Measurements from ENCODE around the gene SNRNP25.
A peak's percentile ranks its signal among the peaks of the same experiment; 100 is the strongest.

SNRNP25 gene

DNA sequence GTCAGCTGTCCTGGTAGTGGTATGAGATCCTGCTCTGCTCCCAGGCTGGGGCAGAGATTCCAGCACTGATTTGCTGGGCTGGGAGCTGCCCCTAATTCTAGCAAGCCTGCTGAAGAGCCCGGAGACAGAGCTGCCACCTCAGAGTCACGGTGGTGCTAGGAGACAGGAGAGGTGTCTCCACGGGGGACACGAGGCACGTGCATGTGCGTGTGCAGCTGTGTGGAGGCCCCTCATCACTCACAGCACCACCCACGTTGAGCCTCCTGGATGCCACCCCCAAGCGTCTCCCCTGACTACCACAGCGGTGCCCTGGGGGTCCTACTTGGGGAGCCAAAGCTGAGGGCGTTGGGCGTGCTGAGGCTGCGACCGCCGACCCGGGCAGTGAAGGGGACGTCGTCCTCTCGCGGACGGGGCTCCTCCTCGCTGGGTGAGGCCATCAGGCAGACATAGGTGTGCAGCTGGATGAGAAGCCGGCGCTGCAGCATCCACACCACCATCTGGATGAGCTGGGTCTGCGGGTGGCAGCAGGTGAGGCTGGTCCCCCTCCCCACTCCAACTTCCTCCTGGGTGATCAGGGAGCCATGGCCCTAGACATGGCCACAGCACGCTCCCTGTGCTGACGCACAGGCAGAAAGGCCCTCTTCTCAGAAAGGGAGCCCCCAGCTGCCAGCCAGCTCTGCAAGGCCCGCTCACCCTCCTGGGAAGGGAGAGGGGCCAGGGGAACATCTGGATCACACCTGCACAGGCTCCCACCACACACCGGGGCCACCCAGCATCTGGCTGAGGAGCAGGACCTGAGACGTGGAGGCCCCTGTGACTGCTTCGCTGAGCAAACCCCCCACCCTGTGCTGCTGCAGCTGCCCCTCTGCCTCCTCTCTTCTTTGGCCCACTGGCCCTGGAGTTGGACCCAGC is 36.0 kb downstream of the SNRNP25 start:
- H3K4me3 Mint-ChIP-seq: no peak overlapping the region
- H3K4me1 Mint-ChIP-seq: peaks cover 16% of the 10 kb centered on the region
- H3K27ac Mint-ChIP-seq: no peak overlapping the region
- no peaks in the 10 kb centered on the region for H3K27me3 Mint-ChIP-seq
- no peak for ATAC-seq
- H3K36me3 Mint-ChIP-seq: peaks cover 53% of the 10 kb centered on the region
- no peaks in the 10 kb centered on the region for H3K9me3 Mint-ChIP-seq

DNA sequence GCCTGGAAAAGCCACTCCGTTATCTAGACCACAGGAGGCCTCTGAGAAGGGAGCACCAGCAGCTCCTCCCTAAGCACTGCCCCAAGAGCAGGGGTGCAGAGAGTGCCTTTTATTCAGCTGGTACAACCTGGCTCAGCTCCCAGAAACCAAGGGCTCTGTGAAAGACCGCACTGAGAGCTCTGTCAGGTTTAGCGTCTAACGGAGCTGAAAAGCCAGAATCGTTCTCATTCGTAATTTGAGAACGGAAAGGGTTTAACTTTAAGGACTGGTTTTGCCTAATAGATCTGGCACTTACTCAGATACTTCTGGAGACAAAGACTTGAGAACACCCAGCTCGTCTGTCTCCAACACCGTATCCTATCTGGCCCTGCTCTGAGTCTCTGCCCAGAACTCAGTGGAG is 37.9 kb downstream of the SNRNP25 start:
- ATAC-seq: no peak
- Mint-ChIP-seq H3K27ac (peak overlapping the region; percentile 35), H3K4me1 (no peaks in the 10 kb centered on the region)

DNA sequence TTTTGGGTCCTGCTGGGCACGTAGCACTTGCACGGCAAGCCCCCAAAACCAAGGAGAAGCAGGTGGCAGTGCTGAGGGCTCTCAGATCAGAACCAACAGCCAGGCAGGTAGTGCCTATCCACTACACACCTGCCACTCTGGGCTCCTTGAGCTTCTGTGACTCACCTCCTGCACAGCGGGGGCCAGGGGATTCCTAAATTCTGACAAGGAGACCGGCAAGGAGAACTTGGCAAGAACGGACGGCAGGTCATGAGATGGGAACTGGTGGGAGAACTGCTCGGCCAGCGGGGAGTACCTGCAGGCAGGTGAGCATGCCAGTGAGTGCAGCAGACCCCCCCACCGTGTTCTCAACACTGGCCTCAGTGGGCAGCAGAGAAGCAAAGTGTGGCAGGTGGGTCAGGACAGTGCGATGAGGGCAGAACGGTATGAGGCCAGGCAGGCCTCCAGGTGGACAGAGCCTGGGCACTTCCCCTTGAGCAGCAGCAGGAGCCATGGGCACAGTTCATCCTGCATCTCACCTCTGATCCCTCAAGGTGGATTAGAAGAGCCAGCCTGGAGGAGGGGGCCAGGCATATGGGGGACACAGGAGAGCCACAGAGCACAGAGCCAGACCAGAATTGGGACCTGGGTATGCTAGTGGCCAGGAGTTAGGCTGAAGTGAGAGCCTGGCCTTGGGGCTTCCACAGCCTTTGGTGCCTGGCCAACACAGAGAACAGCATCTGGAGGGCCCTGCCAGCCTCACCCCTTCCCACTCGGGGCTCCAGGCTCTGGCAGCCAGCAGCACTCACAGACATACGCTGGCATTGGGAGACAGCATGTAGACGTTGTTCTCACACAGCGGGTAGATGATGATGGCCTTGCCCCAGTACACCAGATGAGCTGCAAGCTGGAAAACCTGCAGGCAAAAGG is 39.1 kb downstream of the SNRNP25 start:
- Mint-ChIP-seq H3K9me3 (no peaks in the 10 kb centered on the region), H3K27ac (no peak overlapping the region), H3K27me3 (no peaks in the 10 kb centered on the region), H3K4me3 (no peak overlapping the region), H3K4me1 (peaks cover 11% of the 10 kb centered on the region), H3K36me3 (peaks cover 39% of the 10 kb centered on the region)
- no peak for ATAC-seq

More for the DNA sequence above, 37.9 kb downstream of the SNRNP25 start:
- peaks cover 44% of the 10 kb centered on the region for H3K36me3 Mint-ChIP-seq
- no peak overlapping the region for H3K4me3 Mint-ChIP-seq
- no peaks in the 10 kb centered on the region for H3K9me3 Mint-ChIP-seq
- H3K27me3 Mint-ChIP-seq: no peaks in the 10 kb centered on the region

DNA sequence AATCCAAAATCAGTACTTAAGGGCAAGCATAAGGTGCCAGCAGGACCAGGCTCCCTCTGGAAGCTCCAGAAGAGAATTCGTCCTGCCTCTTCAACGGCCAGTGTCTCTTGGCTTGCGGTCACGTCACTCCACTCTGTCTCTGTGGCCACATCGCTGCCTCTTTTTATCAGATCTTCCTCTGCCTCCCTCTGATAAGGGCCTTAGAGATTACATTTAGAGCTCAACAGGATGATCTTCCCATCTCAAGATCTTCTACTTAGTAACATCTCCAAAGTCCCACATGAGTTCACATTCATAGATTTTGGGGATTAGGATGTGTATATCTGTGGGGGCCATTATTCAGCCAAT is 41.3 kb downstream of the SNRNP25 start:
- Mint-ChIP-seq H3K27ac (peak overlapping the region; percentile 35), H3K36me3 (peaks cover 39% of the 10 kb centered on the region), H3K27me3 (no peaks in the 10 kb centered on the region), H3K4me3 (no peak overlapping the region), H3K9me3 (no peaks in the 10 kb centered on the region), H3K4me1 (peaks cover 14% of the 10 kb centered on the region)
- no peak for ATAC-seq

DNA sequence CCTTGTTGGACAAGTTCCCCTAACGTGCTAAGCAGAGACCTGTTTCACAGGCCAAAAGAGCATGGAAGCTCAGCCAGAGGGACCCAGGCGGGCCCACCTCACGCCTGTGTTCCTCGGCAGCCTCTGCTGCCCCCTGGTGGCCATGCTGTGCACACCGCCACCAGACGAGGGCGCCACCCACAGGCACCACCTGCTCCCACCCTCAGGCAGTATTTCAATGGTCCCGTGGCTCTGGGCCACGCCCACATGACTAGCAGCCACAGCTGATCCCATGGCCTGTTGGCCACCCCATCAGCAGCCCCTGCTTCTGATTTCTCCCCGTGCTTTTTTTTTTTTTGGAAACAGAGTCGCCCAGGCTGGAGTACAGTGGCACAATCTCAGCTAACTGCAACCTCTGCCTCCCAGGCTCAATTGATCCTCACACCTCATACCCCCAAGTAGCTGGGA is 43.3 kb downstream of the SNRNP25 start:
- H3K27ac Mint-ChIP-seq: no peak overlapping the region
- H3K4me3 Mint-ChIP-seq: no peak overlapping the region
- H3K4me1 Mint-ChIP-seq: peaks cover 14% of the 10 kb centered on the region
- no peaks in the 10 kb centered on the region for H3K27me3 Mint-ChIP-seq
- peaks cover 48% of the 10 kb centered on the region for H3K36me3 Mint-ChIP-seq
- peak; percentile 92 for ATAC-seq
- no peaks in the 10 kb centered on the region for H3K9me3 Mint-ChIP-seq

DNA sequence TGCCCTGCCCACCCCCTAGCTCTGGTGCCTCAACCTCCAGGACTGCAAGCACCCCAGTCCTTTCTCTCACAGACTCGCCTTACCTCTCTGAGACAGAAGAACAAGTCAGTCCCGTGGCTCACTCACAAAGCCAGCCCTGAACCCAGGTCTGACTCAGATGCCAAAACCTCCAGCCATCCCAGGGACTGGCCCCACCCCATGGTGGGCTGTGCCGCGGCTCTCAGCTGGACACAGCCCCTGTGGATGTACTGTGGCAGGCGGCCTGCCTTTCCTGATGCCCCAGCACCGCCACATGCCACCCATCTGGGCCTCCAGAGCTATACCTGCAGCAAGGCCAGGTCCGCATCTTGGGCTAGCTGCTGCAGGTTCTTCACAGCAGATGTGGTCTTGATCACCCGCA is 44.2 kb downstream of the SNRNP25 start:
- no peak overlapping the region for H3K4me3 Mint-ChIP-seq
- H3K36me3 Mint-ChIP-seq: peaks cover 51% of the 10 kb centered on the region
- no peak overlapping the region for H3K27ac Mint-ChIP-seq
- H3K9me3 Mint-ChIP-seq: no peaks in the 10 kb centered on the region
- peaks cover 14% of the 10 kb centered on the region for H3K4me1 Mint-ChIP-seq
- H3K27me3 Mint-ChIP-seq: no peaks in the 10 kb centered on the region
- no peak for ATAC-seq

DNA sequence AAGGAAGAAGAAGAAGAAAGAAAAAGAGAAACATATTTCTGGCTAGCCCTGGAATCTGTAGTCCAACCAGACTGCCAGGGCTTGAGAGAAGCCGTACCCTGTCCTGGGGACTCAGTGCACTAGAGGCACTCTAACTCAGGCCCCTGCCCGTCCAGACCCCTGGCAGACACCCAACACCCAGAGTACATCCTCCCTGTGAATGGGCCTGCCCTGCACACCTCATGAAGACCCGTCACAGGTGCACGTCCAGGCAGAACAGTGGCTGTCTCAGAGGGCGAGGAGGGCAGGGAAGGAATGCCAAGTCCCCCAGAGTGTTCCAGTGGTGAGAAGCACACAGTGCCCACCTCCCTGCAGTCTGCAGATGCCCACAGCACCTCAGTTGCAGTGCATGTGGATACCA is 47.4 kb downstream of the SNRNP25 start:
- Mint-ChIP-seq H3K27ac (no peak overlapping the region), H3K27me3 (no peaks in the 10 kb centered on the region), H3K4me1 (peaks cover 14% of the 10 kb centered on the region), H3K36me3 (peaks cover 55% of the 10 kb centered on the region), H3K4me3 (no peak overlapping the region), H3K9me3 (no peaks in the 10 kb centered on the region)
- ATAC-seq: no peak

DNA sequence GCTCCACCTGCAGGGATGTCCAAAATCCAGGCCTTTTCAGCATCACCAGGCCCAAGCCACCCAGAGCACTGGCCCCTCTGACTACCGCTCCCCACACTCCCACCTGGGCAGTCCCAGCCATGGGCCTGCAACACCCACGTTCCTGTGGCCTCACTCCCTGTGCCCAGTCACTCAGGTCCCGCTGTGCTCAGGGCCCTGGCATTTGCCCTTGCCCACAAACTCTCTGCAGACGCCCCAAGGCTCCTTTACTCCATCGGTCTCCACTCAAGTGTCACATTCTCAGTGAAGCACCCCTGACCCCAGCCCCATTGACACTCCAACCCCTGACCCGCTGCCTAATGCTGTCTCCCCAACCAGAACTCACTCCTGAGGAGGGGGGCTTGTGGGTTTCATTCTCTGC is 48.0 kb downstream of the SNRNP25 start:
- Mint-ChIP-seq H3K27me3 (no peaks in the 10 kb centered on the region), H3K9me3 (no peaks in the 10 kb centered on the region), H3K36me3 (peaks cover 55% of the 10 kb centered on the region), H3K27ac (no peak overlapping the region), H3K4me1 (peaks cover 14% of the 10 kb centered on the region), H3K4me3 (no peak overlapping the region)
- ATAC-seq: no peak

DNA sequence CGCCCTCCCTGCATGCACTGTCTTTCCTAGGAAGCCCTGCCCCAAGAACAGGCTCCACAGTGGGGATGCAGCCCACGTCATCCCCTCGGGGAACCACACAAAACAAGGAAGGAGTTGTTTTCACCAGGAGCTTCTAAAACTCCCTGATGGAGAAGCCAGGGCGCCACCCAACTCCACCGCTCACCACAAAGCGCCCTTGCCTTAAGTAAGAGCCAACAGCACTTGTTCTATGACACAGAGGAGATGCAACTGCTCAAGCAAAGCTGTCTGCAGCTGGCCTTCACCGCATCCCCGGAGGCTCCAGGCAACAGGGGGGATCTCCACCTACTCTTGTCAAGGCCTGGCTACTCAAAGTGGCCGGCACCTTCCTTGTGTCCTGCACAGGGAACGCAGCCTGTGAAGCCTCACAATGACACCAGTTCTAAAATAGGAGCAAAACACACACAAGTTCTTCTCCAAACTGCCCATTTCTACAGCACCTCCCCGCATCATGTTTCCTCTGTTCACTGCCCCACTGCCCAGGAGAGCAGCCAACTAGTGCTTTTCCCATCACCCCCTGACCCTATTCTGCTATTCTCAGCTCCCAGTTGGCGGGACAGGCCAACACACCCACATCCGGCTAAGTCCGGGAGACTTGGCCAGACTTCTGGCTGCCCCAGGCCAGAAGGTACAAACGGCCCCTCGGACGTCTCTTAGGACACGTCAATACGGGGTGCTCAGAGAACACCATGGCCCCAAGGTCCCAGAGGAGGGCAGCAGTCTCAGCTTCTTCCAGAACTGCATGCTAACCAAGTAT is 48.6 kb downstream of the SNRNP25 start:
- peaks cover 55% of the 10 kb centered on the region for H3K36me3 Mint-ChIP-seq
- H3K27ac Mint-ChIP-seq: no peak overlapping the region

DNA sequence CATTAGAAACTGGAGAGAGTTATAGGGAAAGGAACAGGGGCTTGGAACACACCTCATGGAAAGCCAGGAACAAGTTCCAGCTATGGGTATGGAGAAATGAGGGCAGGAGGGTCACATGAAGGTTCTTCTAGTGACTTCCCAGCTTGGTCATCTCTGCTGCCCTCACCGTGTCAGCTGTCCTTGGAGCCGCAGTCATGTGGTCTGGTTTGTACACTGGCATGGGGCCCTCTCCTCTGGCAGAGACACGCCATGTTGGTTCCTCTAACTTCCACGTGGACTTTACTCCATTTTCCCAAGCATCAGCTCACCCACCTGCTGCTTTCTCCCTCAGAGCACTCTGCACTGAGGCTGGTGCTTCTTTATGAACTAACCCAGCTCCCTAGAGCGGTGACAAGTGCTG is 50.7 kb downstream of the SNRNP25 start:
- Mint-ChIP-seq H3K27me3 (no peaks in the 10 kb centered on the region), H3K27ac (no peak overlapping the region), H3K4me3 (no peak overlapping the region), H3K9me3 (no peaks in the 10 kb centered on the region), H3K36me3 (peaks cover 40% of the 10 kb centered on the region), H3K4me1 (peaks cover 5% of the 10 kb centered on the region)
- no peak for ATAC-seq

More for the DNA sequence above, 48.6 kb downstream of the SNRNP25 start:
- peaks cover 12% of the 10 kb centered on the region for H3K4me1 Mint-ChIP-seq
- no peaks in the 10 kb centered on the region for H3K9me3 Mint-ChIP-seq
- no peaks in the 10 kb centered on the region for H3K27me3 Mint-ChIP-seq
- no peak for ATAC-seq
- no peak overlapping the region for H3K4me3 Mint-ChIP-seq

DNA sequence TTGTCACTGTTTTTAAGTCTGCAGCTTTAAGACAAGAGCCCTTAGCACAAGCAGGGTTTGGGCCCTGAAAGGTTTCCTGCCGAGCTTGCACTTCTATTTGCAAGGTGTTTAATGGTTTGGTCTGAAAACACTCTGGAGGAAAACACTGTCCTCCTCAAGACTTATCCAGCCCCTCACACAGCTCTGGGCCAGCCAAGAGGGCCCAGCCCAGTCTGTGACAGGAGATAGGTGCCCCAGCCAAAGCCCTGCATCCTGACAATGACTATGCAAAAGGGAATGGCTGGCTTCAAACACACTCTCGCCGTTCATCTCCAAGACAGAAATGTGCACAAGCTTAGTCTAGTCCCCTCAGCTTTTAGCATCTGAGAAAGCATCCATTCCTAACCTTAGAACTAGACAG is 51.3 kb downstream of the SNRNP25 start:
- Mint-ChIP-seq H3K27me3 (no peaks in the 10 kb centered on the region), H3K4me3 (no peak overlapping the region)

DNA sequence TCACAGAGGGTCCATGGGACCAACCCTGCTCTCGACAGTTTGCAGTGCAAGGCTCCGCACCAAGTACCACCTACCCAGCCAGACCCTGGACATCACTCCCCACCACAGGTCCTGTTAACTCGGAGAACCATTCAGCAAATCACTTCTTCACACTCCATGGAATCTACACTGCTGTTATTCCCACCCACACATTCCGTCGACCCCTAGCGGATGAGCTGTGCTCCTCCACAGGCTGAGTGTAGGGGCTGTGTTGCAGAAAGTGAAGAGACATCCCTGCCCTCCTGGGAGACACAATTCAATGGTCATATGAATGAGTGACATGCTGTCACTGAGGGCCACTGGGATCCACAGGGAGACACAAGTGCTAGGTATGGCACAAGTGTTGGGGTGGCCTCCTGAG is 51.9 kb downstream of the SNRNP25 start:
- ATAC-seq: no peak
- peaks cover 37% of the 10 kb centered on the region for H3K36me3 Mint-ChIP-seq
- no peak overlapping the region for H3K4me3 Mint-ChIP-seq
- no peak overlapping the region for H3K27ac Mint-ChIP-seq
- H3K9me3 Mint-ChIP-seq: no peaks in the 10 kb centered on the region
- no peaks in the 10 kb centered on the region for H3K27me3 Mint-ChIP-seq
- H3K4me1 Mint-ChIP-seq: peaks cover 5% of the 10 kb centered on the region

More for the DNA sequence above, 51.3 kb downstream of the SNRNP25 start:
- Mint-ChIP-seq H3K4me1 (peaks cover 5% of the 10 kb centered on the region), H3K36me3 (peaks cover 38% of the 10 kb centered on the region), H3K9me3 (no peaks in the 10 kb centered on the region), H3K27ac (no peak overlapping the region)
- ATAC-seq: no peak

DNA sequence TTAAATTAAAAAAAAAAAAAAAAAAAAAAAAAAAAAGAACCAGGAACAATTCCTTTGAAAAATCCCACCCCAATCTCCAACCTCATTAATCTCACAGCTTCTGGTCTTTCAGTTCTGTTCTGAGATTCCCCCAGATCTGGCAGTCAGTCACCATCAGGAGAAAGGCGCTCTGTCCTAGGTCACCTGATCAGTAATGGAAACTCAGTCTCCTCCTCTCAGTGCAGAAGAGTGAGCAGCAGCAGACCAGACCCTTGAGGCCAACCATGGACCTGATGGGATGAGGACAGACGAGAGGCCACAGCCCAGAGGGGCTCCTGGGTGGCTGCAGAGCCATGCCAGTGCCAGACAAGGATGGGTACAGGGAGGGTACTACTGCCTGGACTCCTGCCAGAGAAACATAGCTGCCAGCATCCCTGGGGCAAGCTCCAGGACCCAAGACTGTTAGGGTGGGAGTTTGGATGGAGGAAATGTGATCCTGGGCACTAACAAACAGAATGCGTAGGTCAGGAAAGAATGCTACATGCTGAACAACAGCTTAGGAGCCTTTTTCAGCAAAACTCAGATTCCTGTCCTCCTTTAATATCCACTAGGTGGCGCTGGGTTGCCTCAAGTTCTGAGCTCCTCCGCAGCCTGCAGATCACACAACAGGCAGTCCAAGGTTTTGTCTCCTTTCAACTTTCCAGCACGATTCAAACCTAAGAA is 53.1 kb downstream of the SNRNP25 start:
- no peak overlapping the region for H3K27ac Mint-ChIP-seq
- H3K4me1 Mint-ChIP-seq: peaks cover 5% of the 10 kb centered on the region
- H3K4me3 Mint-ChIP-seq: no peak overlapping the region
- no peaks in the 10 kb centered on the region for H3K9me3 Mint-ChIP-seq
- peaks cover 33% of the 10 kb centered on the region for H3K36me3 Mint-ChIP-seq
- H3K27me3 Mint-ChIP-seq: no peaks in the 10 kb centered on the region
- ATAC-seq: peak; percentile 76

All from stimulated activated memory B cell treated with anti-CD40 and anti-IgM and Interleukin-4, amounts not matched to agents 10 μg/mL and 1 μg/mL and 100 μg/mL, for 72 hours (primary cell).